GM10248 (cell line): ENCODE measurements around the gene POM121L2.
"Not testable (repeated sequence)": the region's sequence is repeated elsewhere in the genome, so short reads cannot be mapped to it uniquely, and the experiment has no call there.

Source experiments
- CTCF ChIA-PET: fragments of 300-600 bp; sonication (Branson Sonifier 250); formaldehyde crosslinking; extraction: SDS; loops from one replicate; lab custom pipeline; 2021; ENCODE audit warnings: antibody characterized with exemption; lab: Yijun Ruan, JAX
- POLR2A ChIA-PET: fragments of 350-650 bp; sonication (Branson Sonifier 250); formaldehyde crosslinking; extraction: SDS; loops from one replicate; lab custom pipeline; 2020; ENCODE audit warnings: antibody characterized with exemption; lab: Yijun Ruan, JAX
- DNase-seq: peaks from one replicate; pipeline ENCODE4 v3.0.0; 2012; ENCODE audit errors: extremely low spot score
- TF ChIP-seq, protein P1 (sequence below): IDR thresholded peaks from 2 replicates; pipeline ENCODE4 v1.5.1; 2012; ENCODE audit warnings: mild to moderate bottlenecking, low read depth; ENCODE audit errors: extremely low read depth, missing control alignments, control extremely low read depth

Gene POM121L2

DNA sequence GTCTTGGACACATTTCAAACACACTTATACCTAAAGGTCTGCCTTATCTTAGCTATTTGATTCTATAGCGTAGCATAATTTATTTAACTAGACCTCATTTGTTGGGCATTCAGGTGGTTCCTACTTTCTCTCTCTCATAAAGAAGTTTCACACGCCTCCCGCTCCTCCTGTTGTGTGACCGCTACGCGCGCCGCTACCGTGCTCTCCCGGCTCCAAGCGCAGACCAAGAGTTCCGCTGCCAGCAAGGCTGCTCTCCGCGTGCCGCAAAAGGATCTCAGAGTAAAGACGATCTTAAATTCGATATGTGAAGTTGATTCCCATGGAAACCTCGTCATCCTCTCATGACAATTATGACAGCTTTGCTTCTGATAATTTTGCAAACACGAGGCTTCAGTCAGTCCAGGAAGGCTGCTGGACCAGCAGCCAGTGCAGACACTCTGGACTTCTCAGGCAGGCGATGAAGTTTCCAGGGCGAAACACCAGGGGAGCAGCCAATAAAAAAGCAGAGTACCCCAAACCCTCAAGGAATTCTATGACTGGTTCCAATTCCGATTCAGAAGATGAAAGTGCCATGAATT lies 44.1 kb downstream of the POM121L2 start:
- ChIA-PET POLR2A (no interaction called here), CTCF (no interaction called here)
- TF ChIP-seq, protein P1, sequence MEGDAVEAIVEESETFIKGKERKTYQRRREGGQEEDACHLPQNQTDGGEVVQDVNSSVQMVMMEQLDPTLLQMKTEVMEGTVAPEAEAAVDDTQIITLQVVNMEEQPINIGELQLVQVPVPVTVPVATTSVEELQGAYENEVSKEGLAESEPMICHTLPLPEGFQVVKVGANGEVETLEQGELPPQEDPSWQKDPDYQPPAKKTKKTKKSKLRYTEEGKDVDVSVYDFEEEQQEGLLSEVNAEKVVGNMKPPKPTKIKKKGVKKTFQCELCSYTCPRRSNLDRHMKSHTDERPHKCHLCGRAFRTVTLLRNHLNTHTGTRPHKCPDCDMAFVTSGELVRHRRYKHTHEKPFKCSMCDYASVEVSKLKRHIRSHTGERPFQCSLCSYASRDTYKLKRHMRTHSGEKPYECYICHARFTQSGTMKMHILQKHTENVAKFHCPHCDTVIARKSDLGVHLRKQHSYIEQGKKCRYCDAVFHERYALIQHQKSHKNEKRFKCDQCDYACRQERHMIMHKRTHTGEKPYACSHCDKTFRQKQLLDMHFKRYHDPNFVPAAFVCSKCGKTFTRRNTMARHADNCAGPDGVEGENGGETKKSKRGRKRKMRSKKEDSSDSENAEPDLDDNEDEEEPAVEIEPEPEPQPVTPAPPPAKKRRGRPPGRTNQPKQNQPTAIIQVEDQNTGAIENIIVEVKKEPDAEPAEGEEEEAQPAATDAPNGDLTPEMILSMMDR, result no peak
- no peak for DNase-seq

DNA sequence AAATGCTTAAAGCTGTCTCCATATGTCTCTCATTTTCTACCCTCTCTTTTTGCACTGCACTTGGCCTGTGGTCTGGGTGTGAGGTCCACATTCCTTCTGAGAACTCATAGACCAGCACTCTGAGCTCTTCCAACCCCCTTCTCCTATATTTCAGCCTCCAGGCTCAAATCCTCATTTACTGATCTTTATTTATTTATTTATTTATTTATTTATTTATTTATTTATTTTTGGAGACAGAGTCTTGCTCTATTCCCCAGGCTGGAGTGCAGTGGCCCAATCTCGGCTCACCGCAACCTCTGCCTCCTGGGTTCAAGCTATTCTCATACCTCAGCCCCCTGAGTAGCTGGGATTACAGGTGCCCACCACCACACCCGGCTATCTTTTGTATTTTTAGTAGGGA lies 45.1 kb downstream of the POM121L2 start:
- CTCF ChIA-PET, DNase-seq, POLR2A ChIA-PET: not testable (repeated sequence)

DNA sequence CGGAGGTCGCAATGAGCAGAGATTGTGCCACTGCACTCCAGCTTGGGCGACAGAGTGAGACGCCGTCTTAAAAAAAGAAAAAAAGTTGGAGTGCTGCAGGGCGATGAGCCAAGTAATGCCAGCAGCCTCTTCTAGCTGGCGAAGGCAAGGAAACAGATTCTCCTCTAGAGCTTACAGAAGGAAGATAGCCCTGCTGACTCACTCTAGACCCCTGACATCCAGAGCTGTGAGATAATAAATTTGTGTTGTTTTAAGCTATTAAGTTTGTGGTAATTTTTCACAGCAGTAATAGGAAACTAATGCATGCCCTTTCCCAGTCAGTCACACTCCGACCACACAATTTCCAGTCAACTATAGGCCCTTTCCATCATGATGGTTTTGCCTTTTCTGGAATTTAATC lies 48.2 kb downstream of the POM121L2 start:
- DNase-seq, result no peak
- TF ChIP-seq, protein P1, result no peak
- ChIA-PET CTCF (interaction anchor here (2.2 kb wide), 1 partner anchor 12 kb away, joined by 10 read pairs; no protein-coding TSS in a partner anchor), POLR2A (no interaction called here)

DNA sequence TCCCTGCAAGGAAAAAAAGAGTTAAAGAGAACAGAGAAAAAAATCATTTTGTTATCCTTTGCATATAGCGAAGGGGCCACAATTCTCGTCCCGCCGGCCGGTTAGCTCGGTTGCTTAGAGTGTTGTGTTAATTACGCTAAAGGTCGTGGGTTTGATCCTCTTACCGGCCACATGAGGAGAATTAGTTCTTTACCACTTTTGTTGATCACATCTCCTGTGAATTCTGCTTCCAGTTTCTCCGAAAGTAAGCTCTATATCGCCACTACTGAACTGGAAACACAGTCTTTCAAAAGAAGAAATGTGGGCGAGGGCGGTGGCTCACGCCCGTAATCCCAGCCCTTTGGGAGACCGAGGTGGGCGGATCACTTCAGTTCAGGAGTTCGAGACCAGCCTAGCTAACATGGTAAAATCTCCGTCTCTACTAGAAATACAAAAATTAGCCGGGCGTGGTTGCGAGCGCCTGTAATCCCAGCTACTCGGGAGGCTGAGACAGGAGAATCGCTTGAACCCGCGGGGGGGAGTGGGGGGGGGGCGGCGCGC lies 51.2 kb downstream of the POM121L2 start:
- POLR2A ChIA-PET, result interaction anchor here (0.6 kb wide), 1 partner anchor 374 kb away, joined by 11 read pairs; no protein-coding TSS in a partner anchor
- CTCF ChIA-PET, result no interaction called here
- no peak for DNase-seq
- TF ChIP-seq, protein P1, result no peak

DNA sequence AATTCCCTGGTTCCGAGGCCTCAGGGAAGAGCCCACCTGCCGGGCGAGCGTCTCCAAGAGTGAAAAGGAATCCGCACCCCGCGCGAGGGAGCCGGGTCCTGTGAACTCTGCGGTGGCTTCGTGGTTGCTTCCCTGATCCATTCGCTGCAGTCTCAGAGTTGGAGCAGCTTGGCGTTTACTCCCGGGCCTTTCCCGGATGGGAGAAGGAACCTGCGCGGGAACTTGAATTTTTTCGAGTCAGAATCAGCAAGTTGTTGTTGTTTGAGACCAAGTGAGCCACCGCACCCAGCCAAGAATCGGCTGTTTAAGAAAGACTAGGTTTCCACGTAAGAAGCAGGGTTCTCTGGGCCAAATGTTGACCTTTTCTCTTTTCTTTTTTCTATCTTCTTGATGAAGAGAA lies 51.7 kb downstream of the POM121L2 start:
- TF ChIP-seq, protein P1, result no peak
- no peak for DNase-seq
- ChIA-PET POLR2A (no interaction called here), CTCF (no interaction called here)
